K562 (cell line): ENCODE data around the gene THSD8. TPM values are rescaled to one million over a fixed set of nuclear protein-coding genes. Genes with fewer than 3 reads are reported as not detected.
A peak's percentile ranks its signal among the peaks of the same experiment; 100 is the strongest.

Experiments
- ELF1 ChIP-seq: fragments of 200-800 bp; sonication (Bioruptor generic); IDR thresholded peaks from 2 replicates; pipeline ENCODE4 v1.6.1; 2016; ENCODE audit warnings: missing genetic modification characterization, missing compliant biosample characterization
- EP300 ChIP-seq: IDR thresholded peaks from 2 replicates; pipeline ENCODE4 v1.6.1; 2012; ENCODE audit warnings: low read length, improper control_type of control experiment
- FOXP1 ChIP-seq: sonication (generic); formaldehyde crosslinking; IDR thresholded peaks from 2 replicates; pipeline ENCODE4 v1.8.0; 2022; ENCODE audit warnings: mild to moderate bottlenecking, missing genetic modification reagents
- HLTF ChIP-seq: fragments of 450-650 bp; IDR thresholded peaks from 2 replicates; pipeline ENCODE4 v1.6.1; 2016
- KLF13 ChIP-seq: fragments of 450-650 bp; IDR thresholded peaks from 2 replicates; pipeline ENCODE4 v1.6.1; 2016; ENCODE audit warnings: missing genetic modification characterization, low read depth, mild to moderate bottlenecking, missing compliant biosample characterization, moderate library complexity, borderline replicate concordance
- MYC ChIP-seq, 2 experiments: fragments of 250-450 bp in 1 of 2; sonication (Bioruptor Pico) in 1 of 2; IDR thresholded peaks; 2 replicates each; pipeline versions ENCODE4 v1.5.1 to v1.6.1; 2012 to 2021; ENCODE audit warnings: low read depth in 2 of 2, borderline replicate concordance in 1 of 2, improper control_type of control experiment in 1 of 2, low read length in 1 of 2, mild to moderate bottlenecking in 1 of 2, moderate library complexity in 1 of 2
- PHF8 ChIP-seq: fragments of 200-600 bp; sonication (generic); IDR thresholded peaks from 2 replicates; pipeline ENCODE4 v1.6.1; 2012; ENCODE audit warnings: mixed run types, mild to moderate bottlenecking, inconsistent platforms, low read length, moderate library complexity, borderline replicate concordance
- POLR2AphosphoS5 ChIP-seq: IDR thresholded peaks from 2 replicates; pipeline ENCODE4 v1.6.1; 2011; ENCODE audit warnings: mild to moderate bottlenecking, low read depth, low read length, moderate library complexity; ENCODE audit not compliant: control insufficient read depth, insufficient read depth
- PURB ChIP-seq: sonication (generic); formaldehyde crosslinking; IDR thresholded peaks from 2 replicates; pipeline ENCODE4 v1.9.0; 2021; ENCODE audit warnings: low read depth, mild to moderate bottlenecking, missing genetic modification reagents
- SUPT5H ChIP-seq: fragments of 450-650 bp; IDR thresholded peaks from 2 replicates; pipeline ENCODE4 v1.6.1; 2016
- ZBTB17 ChIP-seq: fragments of 450-650 bp; formaldehyde crosslinking; IDR thresholded peaks from 2 replicates; pipeline ENCODE4 v1.4.0; 2020; ENCODE audit warnings: mild to moderate bottlenecking
- ZFX ChIP-seq: sonication (generic); formaldehyde crosslinking; IDR thresholded peaks from 2 replicates; pipeline ENCODE4 v1.8.0; 2022; ENCODE audit warnings: mild to moderate bottlenecking, missing genetic modification reagents, moderate library complexity
- ZNF76 ChIP-seq: fragments of 250-450 bp; sonication (Bioruptor Pico); IDR thresholded peaks from 2 replicates; pipeline ENCODE4 v1.4.0; 2020; ENCODE audit warnings: mild to moderate bottlenecking, moderate library complexity, borderline replicate concordance
- ZSCAN32 ChIP-seq: fragments of 450-650 bp; formaldehyde crosslinking; IDR thresholded peaks from 2 replicates; pipeline ENCODE4 v1.4.0; 2020; ENCODE audit warnings: mild to moderate bottlenecking, moderate library complexity
- polyA plus RNA-seq, 8 experiments: library from polyadenylated mRNA; depleted of rRNA in 4 of 8; stranded (reverse) in 5 of 8; unstranded in 3 of 8; fragments of >200 nt; fragmentation: Nextera tagmentation in 2 of 8; fragmentation: Illumina TruSeq in 1 of 8; extraction: Ambion mirVana in 2 of 8; extraction: Trizol in 1 of 8; gene quantifications; 2 replicates each; pipeline versions ENCODE4 v1.2.1 to v1.2.3, GENCODE V29; 2011 to 2014; ENCODE audit warnings: inconsistent platforms in 1 of 8, missing spikeins in 1 of 8
- total RNA-seq, 7 experiments: library from RNA; depleted of rRNA in 6 of 7; stranded (reverse); fragments of >200 nt in 6 of 7; fragmentation: Illumina TruSeq in 2 of 7; extraction: Trizol in 2 of 7; gene quantifications; 2 replicates each; pipeline versions ENCODE4 v1.2.1 to v1.2.3, GENCODE V29; 2011 to 2021; ENCODE audit warnings: low replicate concordance in 1 of 7
- TF ChIP-seq, protein P1 (sequence below), 2 experiments: IDR thresholded peaks; 2 replicates each; pipeline ENCODE4 v1.6.1; 2011; ENCODE audit warnings: borderline replicate concordance in 1 of 2, control low read depth in 1 of 2, low read depth in 1 of 2, low read length in 1 of 2, mild to moderate bottlenecking in 1 of 2, mixed read lengths in 1 of 2, moderate library complexity in 1 of 2; ENCODE audit not compliant: insufficient read depth in 1 of 2, insufficient read length in 1 of 2, poor library complexity in 1 of 2, severe bottlenecking in 1 of 2; ENCODE audit errors: extremely low read depth in 1 of 2
- TF ChIP-seq, protein P2 (sequence below), 2 experiments: fragments of 450-650 bp in 1 of 2; sonication (generic) in 1 of 2; formaldehyde crosslinking in 1 of 2; IDR thresholded peaks in 1 of 2; conservative IDR thresholded peaks in 1 of 2; 2 replicates each; pipeline versions ENCODE4 v1.6.1 to v1.8.1; 2016 to 2023; ENCODE audit warnings: mild to moderate bottlenecking in 2 of 2, moderate library complexity in 2 of 2, inconsistent platforms in 1 of 2, missing genetic modification reagents in 1 of 2
- TF ChIP-seq, protein P3 (sequence below): sonication (generic); formaldehyde crosslinking; IDR thresholded peaks from 2 replicates; pipeline ENCODE4 v1.8.1; 2023; ENCODE audit warnings: mild to moderate bottlenecking, missing genetic modification reagents
- TF ChIP-seq, protein P4 (sequence below): sonication (generic); formaldehyde crosslinking; IDR thresholded peaks from 2 replicates; pipeline ENCODE4 v1.8.0; 2022; ENCODE audit warnings: mild to moderate bottlenecking, missing genetic modification reagents
- TF ChIP-seq, protein P5 (sequence below): fragments of 250-450 bp; sonication (Bioruptor Pico); IDR thresholded peaks from 2 replicates; pipeline ENCODE4 v1.4.0; 2020; ENCODE audit warnings: mild to moderate bottlenecking, moderate library complexity, borderline replicate concordance

Gene THSD8
- total and polyA plus RNA-seq, 9 of the 15 experiments (the other 6 are each of a cell fraction or from before 2014, with no cell fraction given): 8.4 to 42.4 (median 19.9) TPM; not detected in 2

DNA sequence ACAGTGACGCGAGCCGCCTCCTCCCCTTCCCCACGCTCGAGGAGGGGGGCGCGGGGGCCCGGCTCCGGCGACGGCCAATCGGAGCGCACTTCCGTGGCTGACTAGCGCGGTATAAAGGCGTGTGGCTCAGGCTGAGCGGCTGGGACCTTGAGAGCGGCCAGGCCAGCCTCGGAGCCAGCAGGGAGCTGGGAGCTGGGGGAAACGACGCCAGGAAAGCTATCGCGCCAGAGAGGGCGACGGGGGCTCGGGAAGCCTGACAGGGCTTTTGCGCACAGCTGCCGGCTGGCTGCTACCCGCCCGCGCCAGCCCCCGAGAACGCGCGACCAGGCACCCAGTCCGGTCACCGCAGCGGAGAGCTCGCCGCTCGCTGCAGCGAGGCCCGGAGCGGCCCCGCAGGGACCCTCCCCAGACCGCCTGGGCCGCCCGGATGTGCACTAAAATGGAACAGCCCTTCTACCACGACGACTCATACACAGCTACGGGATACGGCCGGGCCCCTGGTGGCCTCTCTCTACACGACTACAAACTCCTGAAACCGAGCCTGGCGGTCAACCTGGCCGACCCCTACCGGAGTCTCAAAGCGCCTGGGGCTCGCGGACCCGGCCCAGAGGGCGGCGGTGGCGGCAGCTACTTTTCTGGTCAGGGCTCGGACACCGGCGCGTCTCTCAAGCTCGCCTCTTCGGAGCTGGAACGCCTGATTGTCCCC lies 10.4 kb upstream of the THSD8 start, which contains the start of gene JUNB (continued):
- TF ChIP-seq ZNF76 (CRISPR knock-in tag) (no peak), HLTF (no peak), PHF8 (peak; percentile 84), ELF1 (tag) (peak; percentile 96), MYC (IDR thresholded peaks at IDR 0.05; ENCODE audit: low read depth, low read length) (peak; percentile 83), MYC (CRISPR knock-in tag; IDR thresholded peaks at IDR 0.05; ENCODE audit: borderline replicate concordance, low read depth) (no peak), SUPT5H (peak; percentile 100), POLR2AphosphoS5 (peak; percentile 100), EP300 (peak; percentile 23; the same call in 1 of the 2 replicates), FOXP1 (peak; percentile 95), ZBTB17 (CRISPR knock-in tag) (peak; percentile 84), ZSCAN32 (peak; percentile 75), ZFX (peak; percentile 85), PURB (CRISPR knock-in tag) (no peak), KLF13 (no peak)
- TF ChIP-seq, protein P1, sequence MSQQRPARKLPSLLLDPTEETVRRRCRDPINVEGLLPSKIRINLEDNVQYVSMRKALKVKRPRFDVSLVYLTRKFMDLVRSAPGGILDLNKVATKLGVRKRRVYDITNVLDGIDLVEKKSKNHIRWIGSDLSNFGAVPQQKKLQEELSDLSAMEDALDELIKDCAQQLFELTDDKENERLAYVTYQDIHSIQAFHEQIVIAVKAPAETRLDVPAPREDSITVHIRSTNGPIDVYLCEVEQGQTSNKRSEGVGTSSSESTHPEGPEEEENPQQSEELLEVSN (IDR thresholded peaks at IDR 0.05; ENCODE audit: borderline replicate concordance in 1 of 2, extremely low read depth in 1 of 2, insufficient read depth in 1 of 2, insufficient read length in 1 of 2, low read depth in 1 of 2, low read length in 1 of 2, poor library complexity in 1 of 2, severe bottlenecking in 1 of 2): peak; percentile 40 to 61
- TF ChIP-seq, protein P2, sequence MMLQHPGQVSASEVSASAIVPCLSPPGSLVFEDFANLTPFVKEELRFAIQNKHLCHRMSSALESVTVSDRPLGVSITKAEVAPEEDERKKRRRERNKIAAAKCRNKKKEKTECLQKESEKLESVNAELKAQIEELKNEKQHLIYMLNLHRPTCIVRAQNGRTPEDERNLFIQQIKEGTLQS (IDR thresholded peaks at IDR 0.05): 0 out of 2 replicates have a peak, but pooled peaks have one; percentile 15
- TF ChIP-seq, protein P2 (CRISPR knock-in tag; conservative IDR thresholded peaks at IDR 0.05): 0 out of 2 replicates have a peak, but pooled peaks have one; percentile 55
- TF ChIP-seq, protein P3, sequence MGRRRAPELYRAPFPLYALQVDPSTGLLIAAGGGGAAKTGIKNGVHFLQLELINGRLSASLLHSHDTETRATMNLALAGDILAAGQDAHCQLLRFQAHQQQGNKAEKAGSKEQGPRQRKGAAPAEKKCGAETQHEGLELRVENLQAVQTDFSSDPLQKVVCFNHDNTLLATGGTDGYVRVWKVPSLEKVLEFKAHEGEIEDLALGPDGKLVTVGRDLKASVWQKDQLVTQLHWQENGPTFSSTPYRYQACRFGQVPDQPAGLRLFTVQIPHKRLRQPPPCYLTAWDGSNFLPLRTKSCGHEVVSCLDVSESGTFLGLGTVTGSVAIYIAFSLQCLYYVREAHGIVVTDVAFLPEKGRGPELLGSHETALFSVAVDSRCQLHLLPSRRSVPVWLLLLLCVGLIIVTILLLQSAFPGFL (CRISPR knock-in tag): peak; percentile 16; the same call in 1 of the 2 replicates
- TF ChIP-seq, protein P4, sequence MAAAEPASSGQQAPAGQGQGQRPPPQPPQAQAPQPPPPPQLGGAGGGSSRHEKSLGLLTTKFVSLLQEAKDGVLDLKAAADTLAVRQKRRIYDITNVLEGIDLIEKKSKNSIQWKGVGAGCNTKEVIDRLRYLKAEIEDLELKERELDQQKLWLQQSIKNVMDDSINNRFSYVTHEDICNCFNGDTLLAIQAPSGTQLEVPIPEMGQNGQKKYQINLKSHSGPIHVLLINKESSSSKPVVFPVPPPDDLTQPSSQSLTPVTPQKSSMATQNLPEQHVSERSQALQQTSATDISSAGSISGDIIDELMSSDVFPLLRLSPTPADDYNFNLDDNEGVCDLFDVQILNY: peak; percentile 83; the same call in 1 of the 2 replicates
- TF ChIP-seq, protein P5, sequence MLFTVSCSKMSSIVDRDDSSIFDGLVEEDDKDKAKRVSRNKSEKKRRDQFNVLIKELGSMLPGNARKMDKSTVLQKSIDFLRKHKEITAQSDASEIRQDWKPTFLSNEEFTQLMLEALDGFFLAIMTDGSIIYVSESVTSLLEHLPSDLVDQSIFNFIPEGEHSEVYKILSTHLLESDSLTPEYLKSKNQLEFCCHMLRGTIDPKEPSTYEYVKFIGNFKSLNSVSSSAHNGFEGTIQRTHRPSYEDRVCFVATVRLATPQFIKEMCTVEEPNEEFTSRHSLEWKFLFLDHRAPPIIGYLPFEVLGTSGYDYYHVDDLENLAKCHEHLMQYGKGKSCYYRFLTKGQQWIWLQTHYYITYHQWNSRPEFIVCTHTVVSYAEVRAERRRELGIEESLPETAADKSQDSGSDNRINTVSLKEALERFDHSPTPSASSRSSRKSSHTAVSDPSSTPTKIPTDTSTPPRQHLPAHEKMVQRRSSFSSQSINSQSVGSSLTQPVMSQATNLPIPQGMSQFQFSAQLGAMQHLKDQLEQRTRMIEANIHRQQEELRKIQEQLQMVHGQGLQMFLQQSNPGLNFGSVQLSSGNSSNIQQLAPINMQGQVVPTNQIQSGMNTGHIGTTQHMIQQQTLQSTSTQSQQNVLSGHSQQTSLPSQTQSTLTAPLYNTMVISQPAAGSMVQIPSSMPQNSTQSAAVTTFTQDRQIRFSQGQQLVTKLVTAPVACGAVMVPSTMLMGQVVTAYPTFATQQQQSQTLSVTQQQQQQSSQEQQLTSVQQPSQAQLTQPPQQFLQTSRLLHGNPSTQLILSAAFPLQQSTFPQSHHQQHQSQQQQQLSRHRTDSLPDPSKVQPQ: no peak
